IMR-90 (cell line): ENCODE data around the gene AOPEP. TPM values are rescaled to one million over a fixed set of nuclear protein-coding genes. Genes with fewer than 3 reads are reported as not detected.
A peak's percentile ranks its signal among the peaks of the same experiment; 100 is the strongest.

Experiments used
- ATAC-seq: fragments of 200-7000 bp; cut with Tn5 transposase; 2 replicates; pipeline ENCODE4 v1.9.1; 2020; ENCODE audit warnings: low read depth, mild to moderate bottlenecking, moderate library complexity
- BruUV-seq: library from RNA; stranded (reverse); fragments of 400-500 nt; replicated peaks from 2 replicates; lab custom pipeline; 2021; lab: Mats Ljungman, UMichigan
- CTCF ChIA-PET: fragments of 300-600 bp; formaldehyde crosslinking; extraction: SDS; loops from one replicate; lab custom pipeline; 2021; ENCODE audit warnings: antibody characterized with exemption; lab: Yijun Ruan, JAX
- POLR2A ChIA-PET: fragments of 300-600 bp; sonication (Branson Sonifier 250); formaldehyde crosslinking; loops from one replicate; lab custom pipeline; 2022; ENCODE audit warnings: antibody characterized with exemption; ENCODE audit not compliant: unreplicated experiment; lab: Charles Lee
- DNase-seq: peaks from one replicate; pipeline ENCODE4 v3.0.0; 2013
- H2AFZ ChIP-seq: replicated peaks from 2 replicates; pipeline ENCODE3; 2013; ENCODE audit warnings: low read length, mild to moderate bottlenecking; ENCODE audit not compliant: poor library complexity
- H2AK5ac ChIP-seq: 2 replicates; pipeline ENCODE4 v1.6.1; 2013; ENCODE audit warnings: low read depth, low read length, inconsistent platforms
- H2AK9ac ChIP-seq: replicated peaks from 2 replicates; pipeline ENCODE3; 2013; ENCODE audit warnings: mild to moderate bottlenecking, low read depth, low read length, moderate library complexity; ENCODE audit not compliant: poor library complexity
- H2BK120ac ChIP-seq: 2 replicates; pipeline ENCODE4 v1.6.1; 2013; ENCODE audit warnings: low read depth, low read length, inconsistent platforms
- H2BK15ac ChIP-seq: 3 replicates; pipeline ENCODE4 v1.6.1; 2013; ENCODE audit warnings: low read depth, low read length, inconsistent platforms
- H2BK20ac ChIP-seq: 2 replicates; pipeline ENCODE4 v1.6.1; 2013; ENCODE audit warnings: low read depth, mild to moderate bottlenecking, inconsistent platforms, low read length, moderate library complexity
- H2BK5ac ChIP-seq: 2 replicates; pipeline ENCODE4 v1.6.1; 2013; ENCODE audit warnings: mild to moderate bottlenecking, low read depth, low read length, inconsistent platforms; ENCODE audit not compliant: poor library complexity, severe bottlenecking
- H3K14ac ChIP-seq: replicated peaks from 2 replicates; pipeline ENCODE4 v1.6.1; 2013; ENCODE audit warnings: low read depth, low read length, inconsistent platforms
- H3K18ac ChIP-seq: 2 replicates; pipeline ENCODE4 v1.6.1; 2013; ENCODE audit warnings: low read depth, low read length, control low read depth
- H3K23ac ChIP-seq: 2 replicates; pipeline ENCODE4 v1.6.1; 2013; ENCODE audit warnings: low read depth, low read length, inconsistent platforms
- H3K27ac ChIP-seq: 2 replicates; pipeline ENCODE4 v1.5.1; 2013; ENCODE audit warnings: mild to moderate bottlenecking, control low read depth, low read length; ENCODE audit not compliant: insufficient read depth
- H3K27me3 ChIP-seq: 2 replicates; pipeline ENCODE4 v1.6.1; 2013; ENCODE audit warnings: low read length; ENCODE audit not compliant: control insufficient read depth, insufficient read depth
- H3K36me3 ChIP-seq: 2 replicates; pipeline ENCODE4 v1.6.1; 2013; ENCODE audit warnings: low read length, mixed read lengths; ENCODE audit not compliant: control insufficient read depth, insufficient read depth
- H3K4ac ChIP-seq: 2 replicates; pipeline ENCODE4 v1.6.1; 2013; ENCODE audit warnings: low read depth, low read length, inconsistent platforms
- H3K4me1 ChIP-seq: 2 replicates; pipeline ENCODE4 v1.6.1; 2013; ENCODE audit warnings: low read length, mixed read lengths; ENCODE audit not compliant: control insufficient read depth, insufficient read depth
- H3K4me2 ChIP-seq: 2 replicates; pipeline ENCODE4 v1.6.1; 2013; ENCODE audit warnings: low read depth, mild to moderate bottlenecking, control low read depth, low read length, moderate library complexity
- H3K4me3 ChIP-seq: 2 replicates; pipeline ENCODE4 v1.5.1; 2013; ENCODE audit warnings: low read depth, mild to moderate bottlenecking, control low read depth, low read length, moderate library complexity; ENCODE audit not compliant: insufficient read depth
- H3K56ac ChIP-seq: 2 replicates; pipeline ENCODE4 v1.6.1; 2013; ENCODE audit warnings: low read length, inconsistent platforms; ENCODE audit not compliant: insufficient read depth; ENCODE audit errors: extremely low read depth
- H3K79me1 ChIP-seq, 2 experiments: 2 replicates each; pipeline ENCODE4 v1.6.1; 2013; ENCODE audit warnings: low read length in 2 of 2, inconsistent platforms in 1 of 2, low read depth in 1 of 2
- H3K9ac ChIP-seq: 2 replicates; pipeline ENCODE4 v1.6.1; 2013; ENCODE audit warnings: low read depth, low read length, control low read depth
- H3K9me1 ChIP-seq: 2 replicates; pipeline ENCODE4 v1.6.1; 2013; ENCODE audit warnings: low read length, inconsistent platforms; ENCODE audit not compliant: insufficient read depth
- H3K9me3 ChIP-seq: 2 replicates; pipeline ENCODE4 v1.6.1; 2013; ENCODE audit warnings: low read length; ENCODE audit not compliant: control insufficient read depth, insufficient read depth
- H4K20me1 ChIP-seq: 2 replicates; pipeline ENCODE4 v1.6.1; 2013; ENCODE audit warnings: low read length, inconsistent platforms; ENCODE audit not compliant: insufficient read depth
- H4K5ac ChIP-seq: 2 replicates; pipeline ENCODE4 v1.6.1; 2013; ENCODE audit warnings: mild to moderate bottlenecking, low read depth, low read length, control low read depth
- H4K8ac ChIP-seq, 2 experiments: 2 replicates each; pipeline ENCODE4 v1.6.1; 2013; ENCODE audit warnings: low read depth in 2 of 2, low read length in 2 of 2, control low read depth in 1 of 2, inconsistent platforms in 1 of 2
- H4K91ac ChIP-seq: 2 replicates; pipeline ENCODE4 v1.6.1; 2013; ENCODE audit warnings: low read depth, low read length, inconsistent platforms; ENCODE audit not compliant: insufficient read depth
- BHLHE40 ChIP-seq: fragments of 150-350 bp; IDR thresholded peaks from 2 replicates; pipeline ENCODE4 v1.6.1; 2016; ENCODE audit warnings: mild to moderate bottlenecking, low read depth, low read length
- CEBPB ChIP-seq: IDR thresholded peaks from 2 replicates; pipeline ENCODE4 v1.6.1; 2012; ENCODE audit warnings: low read depth, low read length, improper control_type of control experiment
- FOS ChIP-seq: fragments of 150-350 bp; IDR thresholded peaks from 2 replicates; pipeline ENCODE4 v1.6.1; 2016; ENCODE audit warnings: low read depth, low read length
- MAFK ChIP-seq: IDR thresholded peaks from 2 replicates; pipeline ENCODE4 v1.6.1; 2012; ENCODE audit warnings: low read depth, low read length, improper control_type of control experiment
- NFE2L2 ChIP-seq: fragments of 150-350 bp; IDR thresholded peaks from 2 replicates; pipeline ENCODE4 v1.6.1; 2016; ENCODE audit warnings: low read depth, mild to moderate bottlenecking, low read length
- POLR2A ChIP-seq: IDR thresholded peaks from 2 replicates; pipeline ENCODE4 v1.6.1; 2012; ENCODE audit warnings: mild to moderate bottlenecking, low read depth, low read length
- RAD21 ChIP-seq: IDR thresholded peaks from 2 replicates; pipeline ENCODE4 v1.6.1; 2012; ENCODE audit warnings: low read length, improper control_type of control experiment
- RCOR1 ChIP-seq: IDR thresholded peaks from 2 replicates; pipeline ENCODE4 v1.6.1; 2012; ENCODE audit warnings: mild to moderate bottlenecking, low read length, improper control_type of control experiment; ENCODE audit not compliant: insufficient replicate concordance
- RFX5 ChIP-seq: IDR thresholded peaks from 2 replicates; pipeline ENCODE4 v1.8.0; 2012; ENCODE audit warnings: low read depth, mild to moderate bottlenecking, low read length, moderate library complexity
- SMC3 ChIP-seq: fragments of 150-350 bp; IDR thresholded peaks from 2 replicates; pipeline ENCODE4 v1.6.1; 2016; ENCODE audit warnings: low read depth, mild to moderate bottlenecking, antibody characterized with exemption, low read length, moderate library complexity
- WGBS, 2 experiments: methylation state at CpG; one replicate each; pipeline versions ENCODE4 v1.1.5 to v1.1.7; 2013; ENCODE audit warnings: missing lambda C conversion rate in 2 of 2; ENCODE audit not compliant: insufficient read length in 1 of 2; ENCODE audit errors: extremely low coverage in 2 of 2; 5-methylcytosine and 5-hydroxymethylcytosine counted together
- dilution Hi-C: fragments of 300-500 bp; cut with HindIII; formaldehyde crosslinking; loops from one replicate; pipeline ENCODE4 v1.14.3; 2018; ENCODE audit warnings: low sequenced_read_pairs; ENCODE audit not compliant: unreplicated experiment
- in situ Hi-C: fragments of 300-500 bp; cut with MboI; formaldehyde crosslinking; loops from 3 replicates; pipeline ENCODE4 v1.14.3; 2019; ENCODE audit warnings: low sequenced_read_pairs, inconsistent platforms, mixed read lengths
- intact Hi-C: fragments of 100-400 bp; cut with micrococcal nuclease; formaldehyde crosslinking; loops from 2 replicates; pipeline ENCODE4 v1.10.0; 2022
- polyA plus RNA-seq, 3 experiments: library from polyadenylated mRNA; depleted of rRNA; stranded (reverse); fragments of >200 nt; gene quantifications; 2 replicates each; pipeline ENCODE4 v1.2.3, GENCODE V29; 2012; ENCODE audit warnings: low replicate concordance in 1 of 3
- total RNA-seq: library from RNA; depleted of rRNA; stranded (reverse); fragments of >200 nt; gene quantifications from 2 replicates; pipeline ENCODE4 v1.2.3, GENCODE V29; 2012
- TF ChIP-seq, protein P1 (sequence below): fragments of 150-350 bp; IDR thresholded peaks from 2 replicates; pipeline ENCODE4 v1.6.1; 2017; ENCODE audit warnings: mild to moderate bottlenecking, antibody characterized with exemption, low read length, low read depth
- TF ChIP-seq, protein P2 (sequence below): conservative IDR thresholded peaks from 2 replicates; pipeline ENCODE4 v1.5.1; 2012; ENCODE audit warnings: mild to moderate bottlenecking, low read depth, low read length, improper control_type of control experiment
- TF ChIP-seq, protein P3 (sequence below): fragments of 150-350 bp; IDR thresholded peaks from 2 replicates; pipeline ENCODE4 v1.6.1; 2016; ENCODE audit warnings: low read depth, mild to moderate bottlenecking, low read length, moderate library complexity, borderline replicate concordance

Gene AOPEP
- total and polyA plus RNA-seq, 2 of the 4 experiments (the other 2 are of a cell fraction) = 34.9 to 38.7 TPM

- Histone ChIP-seq H3K56ac (peak overlapping the region; percentile 69), H3K9ac (peak overlapping the region; percentile 46), H4K20me1 (0 out of 2 replicates have a peak, but pooled peaks cover 5% of the 10 kb centered on the region), H2BK15ac (0 out of 3 replicates have a peak overlapping the region, but pooled peaks have one; percentile 55), H3K4me1 (peaks cover 29% of the 10 kb centered on the region), H4K8ac (peak overlapping the region; percentile 32 to 56; a peak in 2 of 4 replicates), H3K79me1 (peaks cover 4 to 45% of the 10 kb centered on the region in 2 experiments), H3K4me2 (peak overlapping the region; percentile 68), H2BK20ac (peak overlapping the region; percentile 63), H3K9me3 (no peaks in the 10 kb centered on the region), H3K27me3 (no peaks in the 10 kb centered on the region), H3K27ac (peak overlapping the region; percentile 96), H2AFZ (no peak overlapping the region), H3K9me1 (peaks cover 27% of the 10 kb centered on the region), H3K36me3 (no peaks in the 10 kb centered on the region), H4K91ac (peak overlapping the region; percentile 50), H3K23ac (peak overlapping the region; percentile 61; the same call in 1 of the 2 replicates), H2BK120ac (peak overlapping the region; percentile 77), H3K18ac (peak overlapping the region; percentile 91), H3K4ac (peak overlapping the region; percentile 82), H2AK9ac (no peak overlapping the region), H4K5ac (peak overlapping the region; percentile 83), H2AK5ac (peak overlapping the region; percentile 23), H3K4me3 (no peak overlapping the region), H2BK5ac (peak overlapping the region; percentile 96), H3K14ac (peak overlapping the region; percentile 28)
- dilution Hi-C loops = no loop called here
- BruUV-seq = no TSS peak
- no CpG with 5 or more reads among the region's 9 CpGs for WGBS, 2 experiments
- peak; percentile 84 for DNase-seq
- ChIA-PET CTCF (interaction anchor here (0.9 kb wide), 1 partner anchor 9 kb away, joined by 3 read pairs; no protein-coding TSS in a partner anchor), POLR2A (interaction anchor here (0.9 kb wide), 1 partner anchor 57 kb away, joined by 4 read pairs; no protein-coding TSS in a partner anchor)
- peak; percentile 9 for ATAC-seq
- in situ Hi-C loops = no loop called here
- intact Hi-C loops = loop anchor here (2.0 to 5.0 kb wide), 3 partner anchors 36 to 141 kb away; no protein-coding TSS in a partner anchor
- no peak for TF ChIP-seq POLR2A
- TF ChIP-seq SMC3 = no peak
- TF ChIP-seq CEBPB = no peak
- TF ChIP-seq RAD21 = 0 out of 2 replicates have a peak, but pooled peaks have one; percentile 1
- TF ChIP-seq RFX5 = no peak
- TF ChIP-seq MAFK = no peak
- TF ChIP-seq BHLHE40 = no peak
- no peak for TF ChIP-seq FOS
- TF ChIP-seq RCOR1 = no peak
- TF ChIP-seq, protein P1, sequence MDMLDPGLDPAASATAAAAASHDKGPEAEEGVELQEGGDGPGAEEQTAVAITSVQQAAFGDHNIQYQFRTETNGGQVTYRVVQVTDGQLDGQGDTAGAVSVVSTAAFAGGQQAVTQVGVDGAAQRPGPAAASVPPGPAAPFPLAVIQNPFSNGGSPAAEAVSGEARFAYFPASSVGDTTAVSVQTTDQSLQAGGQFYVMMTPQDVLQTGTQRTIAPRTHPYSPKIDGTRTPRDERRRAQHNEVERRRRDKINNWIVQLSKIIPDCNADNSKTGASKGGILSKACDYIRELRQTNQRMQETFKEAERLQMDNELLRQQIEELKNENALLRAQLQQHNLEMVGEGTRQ = peak; percentile 16; the same call in 1 of the 2 replicates
- TF ChIP-seq, protein P2, sequence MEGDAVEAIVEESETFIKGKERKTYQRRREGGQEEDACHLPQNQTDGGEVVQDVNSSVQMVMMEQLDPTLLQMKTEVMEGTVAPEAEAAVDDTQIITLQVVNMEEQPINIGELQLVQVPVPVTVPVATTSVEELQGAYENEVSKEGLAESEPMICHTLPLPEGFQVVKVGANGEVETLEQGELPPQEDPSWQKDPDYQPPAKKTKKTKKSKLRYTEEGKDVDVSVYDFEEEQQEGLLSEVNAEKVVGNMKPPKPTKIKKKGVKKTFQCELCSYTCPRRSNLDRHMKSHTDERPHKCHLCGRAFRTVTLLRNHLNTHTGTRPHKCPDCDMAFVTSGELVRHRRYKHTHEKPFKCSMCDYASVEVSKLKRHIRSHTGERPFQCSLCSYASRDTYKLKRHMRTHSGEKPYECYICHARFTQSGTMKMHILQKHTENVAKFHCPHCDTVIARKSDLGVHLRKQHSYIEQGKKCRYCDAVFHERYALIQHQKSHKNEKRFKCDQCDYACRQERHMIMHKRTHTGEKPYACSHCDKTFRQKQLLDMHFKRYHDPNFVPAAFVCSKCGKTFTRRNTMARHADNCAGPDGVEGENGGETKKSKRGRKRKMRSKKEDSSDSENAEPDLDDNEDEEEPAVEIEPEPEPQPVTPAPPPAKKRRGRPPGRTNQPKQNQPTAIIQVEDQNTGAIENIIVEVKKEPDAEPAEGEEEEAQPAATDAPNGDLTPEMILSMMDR = no peak
- no peak for TF ChIP-seq NFE2L2
- TF ChIP-seq, protein P3, sequence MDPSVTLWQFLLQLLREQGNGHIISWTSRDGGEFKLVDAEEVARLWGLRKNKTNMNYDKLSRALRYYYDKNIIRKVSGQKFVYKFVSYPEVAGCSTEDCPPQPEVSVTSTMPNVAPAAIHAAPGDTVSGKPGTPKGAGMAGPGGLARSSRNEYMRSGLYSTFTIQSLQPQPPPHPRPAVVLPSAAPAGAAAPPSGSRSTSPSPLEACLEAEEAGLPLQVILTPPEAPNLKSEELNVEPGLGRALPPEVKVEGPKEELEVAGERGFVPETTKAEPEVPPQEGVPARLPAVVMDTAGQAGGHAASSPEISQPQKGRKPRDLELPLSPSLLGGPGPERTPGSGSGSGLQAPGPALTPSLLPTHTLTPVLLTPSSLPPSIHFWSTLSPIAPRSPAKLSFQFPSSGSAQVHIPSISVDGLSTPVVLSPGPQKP = no peak
These were observed 139.3 kb downstream of the AOPEP start for GRCh38 chr9:94865582-94866452.
